SU-DHL-6 (cell line): ENCODE data around the gene NR1H4.

ENCODE experiments used
- H2AFZ ChIP-seq: fragments of 200-600 bp; sonication (generic); 2 replicates; pipeline ENCODE4 v1.6.1; 2014; ENCODE audit warnings: low read depth, mild to moderate bottlenecking, moderate library complexity, mixed read lengths, antibody characterized with exemption, low read length; ENCODE audit not compliant: severe bottlenecking
- H3F3A ChIP-seq: fragments of 200-600 bp; shearing (Covaris generic); 2 replicates; pipeline ENCODE4 v1.6.0; 2016; ENCODE audit warnings: antibody characterized with exemption, mild to moderate bottlenecking; ENCODE audit not compliant: insufficient read depth
- H3K27ac ChIP-seq: fragments of 200-600 bp; sonication (generic); 2 replicates; pipeline ENCODE4 v1.5.1; 2016; ENCODE audit warnings: low read depth, mild to moderate bottlenecking, low read length, moderate library complexity, mixed read lengths
- H3K27me3 ChIP-seq: fragments of 200-600 bp; sonication (generic), shearing (Covaris generic); 2 replicates; pipeline ENCODE4 v1.6.0; 2014; ENCODE audit warnings: mild to moderate bottlenecking, low read length
- H3K36me3 ChIP-seq: fragments of 200-600 bp; sonication (generic); 2 replicates; pipeline ENCODE4 v1.6.1; 2014; ENCODE audit warnings: mild to moderate bottlenecking, low read length, mixed read lengths
- H3K4me2 ChIP-seq: fragments of 300-600, 200-600 bp; shearing (Covaris generic), sonication (generic); 2 replicates; pipeline ENCODE4 v1.6.0; 2014; ENCODE audit warnings: low read length, low read depth, mild to moderate bottlenecking; ENCODE audit not compliant: poor library complexity, severe bottlenecking
- H3K4me3 ChIP-seq: fragments of 200-600 bp; sonication (generic); 2 replicates; pipeline ENCODE4 v1.5.1; 2014; ENCODE audit warnings: antibody characterized with exemption, low read length, mild to moderate bottlenecking, mixed read lengths; ENCODE audit not compliant: insufficient read depth, poor library complexity, severe bottlenecking
- H3K79me2 ChIP-seq: fragments of 200-600 bp; sonication (generic); 2 replicates; pipeline ENCODE4 v1.6.1; 2014; ENCODE audit warnings: mild to moderate bottlenecking, low read length, moderate library complexity; ENCODE audit not compliant: insufficient read depth
- H3K9ac ChIP-seq: fragments of 200-600 bp; sonication (generic); 2 replicates; pipeline ENCODE4 v1.7.0; 2014; ENCODE audit warnings: mild to moderate bottlenecking, low read length
- H3K9me2 ChIP-seq: fragments of 200-600 bp; sonication (generic); replicated peaks from 2 replicates; pipeline ENCODE4 v1.6.1; 2014; ENCODE audit warnings: low read length; ENCODE audit not compliant: insufficient read depth
- H3K9me3 ChIP-seq: fragments of 200-600 bp; sonication (generic); 2 replicates; pipeline ENCODE4 v1.6.1; 2014; ENCODE audit warnings: low read length, mixed read lengths; ENCODE audit not compliant: insufficient read depth
- H4K20me1 ChIP-seq: fragments of 200-600 bp; sonication (generic); 2 replicates; pipeline ENCODE4 v1.6.1; 2014; ENCODE audit warnings: low read depth, mild to moderate bottlenecking, antibody characterized with exemption, low read length, moderate library complexity, mixed read lengths
- CTCF ChIP-seq: fragments of 200-600 bp; sonication (generic); IDR thresholded peaks from one replicate; pipeline ENCODE4 v1.5.1; 2017; ENCODE audit warnings: antibody characterized with exemption, mild to moderate bottlenecking, low read length, moderate library complexity; ENCODE audit not compliant: insufficient read depth, poor library complexity, severe bottlenecking
- EZH2phosphoT487 ChIP-seq: fragments of 200-600 bp; sonication (generic), shearing (Covaris generic); conservative IDR thresholded peaks from 2 replicates; pipeline ENCODE4 v1.6.1; 2018; ENCODE audit warnings: mild to moderate bottlenecking, antibody characterized with exemption, low read length, moderate library complexity, mixed read lengths

Gene NR1H4

GRCh38 chr12:100494026-100494425, 20.4 kb downstream of the NR1H4 start:
- Histone ChIP-seq H3K27me3 (no peaks in the 10 kb centered on the region), H3F3A (no peaks in the 10 kb centered on the region), H3K27ac (no peak overlapping the region), H3K9me3 (no peaks in the 10 kb centered on the region), H3K36me3 (no peaks in the 10 kb centered on the region), H3K4me3 (no peak overlapping the region), H3K9ac (no peak overlapping the region), H3K9me2 (no peaks in the 10 kb centered on the region), H4K20me1 (no peaks in the 10 kb centered on the region), H3K4me2 (no peak overlapping the region), H2AFZ (no peak overlapping the region), H3K79me2 (no peaks in the 10 kb centered on the region)
- TF ChIP-seq EZH2phosphoT487 (no peak), CTCF (no peak)

GRCh38 chr12:100494538-100494937, 20.9 kb downstream of the NR1H4 start:
- Histone ChIP-seq H3K9me3 (no peaks in the 10 kb centered on the region), H3K4me3 (no peak overlapping the region), H3F3A (no peaks in the 10 kb centered on the region), H4K20me1 (no peaks in the 10 kb centered on the region), H3K36me3 (no peaks in the 10 kb centered on the region), H3K9me2 (no peaks in the 10 kb centered on the region), H2AFZ (no peak overlapping the region), H3K27me3 (no peaks in the 10 kb centered on the region), H3K9ac (no peak overlapping the region), H3K4me2 (no peak overlapping the region), H3K27ac (no peak overlapping the region), H3K79me2 (no peaks in the 10 kb centered on the region)
- TF ChIP-seq EZH2phosphoT487: no peak
- no peak for TF ChIP-seq CTCF

- H3K36me3 ChIP-seq: no peaks in the 10 kb centered on the region
- H2AFZ ChIP-seq: no peak overlapping the region
- no peak overlapping the region for H3K4me2 ChIP-seq
- H3K9ac ChIP-seq: no peak overlapping the region
- no peaks in the 10 kb centered on the region for H4K20me1 ChIP-seq
- no peaks in the 10 kb centered on the region for H3K27me3 ChIP-seq
- no peaks in the 10 kb centered on the region for H3K9me3 ChIP-seq
- no peaks in the 10 kb centered on the region for H3F3A ChIP-seq
- TF ChIP-seq CTCF (no peak), EZH2phosphoT487 (no peak)
- no peak overlapping the region for H3K27ac ChIP-seq
- no peak overlapping the region for H3K4me3 ChIP-seq
- no peaks in the 10 kb centered on the region for H3K9me2 ChIP-seq
- no peaks in the 10 kb centered on the region for H3K79me2 ChIP-seq
Measured at GRCh38 chr12:100497105-100497795, 23.6 kb downstream of the NR1H4 start.
